ENCODE measurements around the gene CFAP77.

The CFAP77 gene

DNA sequence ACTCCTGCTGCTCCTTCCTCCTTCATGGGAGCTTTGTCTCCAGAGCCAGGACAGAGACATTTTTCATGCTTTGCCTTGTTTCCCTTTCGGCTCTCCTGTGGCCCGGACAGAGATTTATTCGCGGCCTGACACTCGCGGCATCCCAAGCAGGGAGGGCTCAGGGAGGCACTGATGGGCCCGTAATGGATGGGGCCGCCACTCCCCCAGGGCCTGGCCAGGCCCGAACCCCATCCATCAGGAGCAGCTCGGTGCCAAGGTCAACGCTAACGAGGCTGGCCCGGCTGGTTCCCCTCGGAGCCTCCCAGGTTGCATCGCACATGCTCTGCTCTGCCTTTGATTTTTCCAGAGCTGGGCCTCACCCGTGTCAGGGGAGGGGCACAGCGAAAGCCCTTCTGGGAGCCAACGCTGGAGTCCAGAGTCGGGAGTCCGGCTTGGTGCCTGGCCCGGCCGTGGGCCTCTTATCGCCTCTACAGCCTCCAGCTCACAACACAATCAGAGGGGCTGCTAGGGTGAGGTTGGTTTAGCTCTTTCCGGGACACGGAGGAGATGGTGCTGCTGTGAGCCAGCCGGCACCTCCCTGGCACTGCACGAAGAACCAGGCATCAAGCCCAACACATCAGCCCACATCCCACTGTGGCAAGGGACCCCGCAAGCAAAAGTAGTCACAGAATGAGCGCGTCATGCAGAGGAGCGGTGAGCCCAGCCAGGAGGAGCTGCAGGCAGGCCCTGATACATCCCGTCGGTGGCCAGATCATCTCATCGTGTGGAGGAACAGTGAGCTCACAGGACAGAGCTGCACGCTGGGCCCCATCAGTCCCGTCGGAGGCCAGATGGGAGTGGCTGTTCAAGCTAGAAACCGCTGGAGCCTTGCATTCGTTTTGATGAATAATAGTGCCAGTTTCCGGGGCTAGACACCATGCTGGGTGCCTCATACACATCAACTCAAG, 100.2 kb downstream of the CFAP77 start:
- H3K9me3 ChIP-seq (ENCODE audit: severe bottlenecking) = no peaks in the 10 kb centered on the region
- H3K36me3 ChIP-seq = no peaks in the 10 kb centered on the region
- peaks cover 2% of the 10 kb centered on the region for H3K27me3 ChIP-seq (ENCODE audit: insufficient read depth, low read depth, severe bottlenecking)
- no peak for DNase-seq
- no peak overlapping the region for H3K4me3 ChIP-seq (ENCODE audit: low read depth, low read length)
- no peak overlapping the region for H3K27ac ChIP-seq
- TF ChIP-seq, protein P1, sequence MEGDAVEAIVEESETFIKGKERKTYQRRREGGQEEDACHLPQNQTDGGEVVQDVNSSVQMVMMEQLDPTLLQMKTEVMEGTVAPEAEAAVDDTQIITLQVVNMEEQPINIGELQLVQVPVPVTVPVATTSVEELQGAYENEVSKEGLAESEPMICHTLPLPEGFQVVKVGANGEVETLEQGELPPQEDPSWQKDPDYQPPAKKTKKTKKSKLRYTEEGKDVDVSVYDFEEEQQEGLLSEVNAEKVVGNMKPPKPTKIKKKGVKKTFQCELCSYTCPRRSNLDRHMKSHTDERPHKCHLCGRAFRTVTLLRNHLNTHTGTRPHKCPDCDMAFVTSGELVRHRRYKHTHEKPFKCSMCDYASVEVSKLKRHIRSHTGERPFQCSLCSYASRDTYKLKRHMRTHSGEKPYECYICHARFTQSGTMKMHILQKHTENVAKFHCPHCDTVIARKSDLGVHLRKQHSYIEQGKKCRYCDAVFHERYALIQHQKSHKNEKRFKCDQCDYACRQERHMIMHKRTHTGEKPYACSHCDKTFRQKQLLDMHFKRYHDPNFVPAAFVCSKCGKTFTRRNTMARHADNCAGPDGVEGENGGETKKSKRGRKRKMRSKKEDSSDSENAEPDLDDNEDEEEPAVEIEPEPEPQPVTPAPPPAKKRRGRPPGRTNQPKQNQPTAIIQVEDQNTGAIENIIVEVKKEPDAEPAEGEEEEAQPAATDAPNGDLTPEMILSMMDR (IDR thresholded peaks at IDR 0.05; ENCODE audit: low read depth, low read length) = no peak

DNA sequence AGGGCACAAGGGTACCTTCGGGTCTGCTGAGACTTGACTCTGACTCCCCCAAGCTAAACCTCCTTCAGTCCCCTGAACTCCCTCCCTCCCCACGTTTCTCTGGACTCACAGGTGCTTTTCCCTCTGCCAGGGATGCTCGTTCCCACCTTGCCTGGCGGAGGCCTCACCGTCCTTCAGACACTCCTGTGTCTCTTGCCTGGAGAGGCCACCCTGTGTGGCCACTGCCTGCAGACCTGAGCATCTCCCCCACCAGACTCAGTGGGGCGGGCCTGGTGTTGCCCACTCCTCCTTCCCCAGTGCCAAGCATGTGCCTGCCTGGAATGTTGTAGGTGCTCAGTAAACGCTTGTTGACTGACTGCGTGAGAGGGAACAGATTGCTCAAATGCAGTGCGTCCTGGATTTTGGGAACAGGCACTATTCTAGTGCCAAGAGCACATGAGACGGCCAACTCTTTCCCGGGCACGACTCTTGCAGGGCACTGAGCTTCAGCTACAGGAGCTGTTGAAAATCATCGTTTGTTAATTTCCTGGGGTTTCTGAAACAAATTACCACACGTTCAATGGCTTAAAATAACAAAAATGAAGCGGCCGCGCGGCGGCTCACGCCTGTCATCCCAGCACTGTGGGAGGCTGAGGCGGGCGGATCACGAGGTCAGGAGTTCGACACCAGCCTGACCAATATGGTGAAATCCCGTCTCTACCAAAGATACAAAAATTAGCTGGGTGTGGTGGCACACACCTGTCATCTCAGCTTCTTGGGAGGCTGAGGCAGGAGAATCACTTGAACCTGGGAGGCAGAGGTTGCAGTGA, 101.4 kb downstream of the CFAP77 start:
- Histone ChIP-seq H3K27ac (no peak overlapping the region), H3K36me3 (no peaks in the 10 kb centered on the region), H3K9me3 (ENCODE audit: severe bottlenecking) (no peaks in the 10 kb centered on the region), H3K27me3 (ENCODE audit: insufficient read depth, low read depth, severe bottlenecking) (no peaks in the 10 kb centered on the region), H3K4me3 (ENCODE audit: low read depth, low read length) (no peak overlapping the region)
- TF ChIP-seq, protein P1 (IDR thresholded peaks at IDR 0.05; ENCODE audit: low read depth, low read length) = no peak
- DNase-seq = no peak

- no peaks in the 10 kb centered on the region for H3K36me3 ChIP-seq
- TF ChIP-seq, protein P1 (IDR thresholded peaks at IDR 0.05; ENCODE audit: low read depth, low read length) = no peak
Observed at GRCh38 chr9:132513416-132513815, 103.4 kb downstream of the CFAP77 start.

GRCh38 chr9:132514011-132514744, 104.2 kb downstream of the CFAP77 start:
- no peaks in the 10 kb centered on the region for H3K36me3 ChIP-seq
- TF ChIP-seq, protein P1 (IDR thresholded peaks at IDR 0.05; ENCODE audit: low read depth, low read length) = no peak
- H3K9me3 ChIP-seq (ENCODE audit: severe bottlenecking) = no peaks in the 10 kb centered on the region
- no peak for DNase-seq
- no peaks in the 10 kb centered on the region for H3K27me3 ChIP-seq (ENCODE audit: insufficient read depth, low read depth, severe bottlenecking)
- no peak overlapping the region for H3K4me3 ChIP-seq (ENCODE audit: low read depth, low read length)
- no peak overlapping the region for H3K27ac ChIP-seq

More at GRCh38 chr9:132513416-132513815, 103.4 kb downstream of the CFAP77 start:
- DNase-seq = no peak
- Histone ChIP-seq H3K4me3 (ENCODE audit: low read depth, low read length) (no peak overlapping the region), H3K27ac (no peak overlapping the region), H3K9me3 (ENCODE audit: severe bottlenecking) (no peaks in the 10 kb centered on the region), H3K27me3 (ENCODE audit: insufficient read depth, low read depth, severe bottlenecking) (no peaks in the 10 kb centered on the region)

DNA sequence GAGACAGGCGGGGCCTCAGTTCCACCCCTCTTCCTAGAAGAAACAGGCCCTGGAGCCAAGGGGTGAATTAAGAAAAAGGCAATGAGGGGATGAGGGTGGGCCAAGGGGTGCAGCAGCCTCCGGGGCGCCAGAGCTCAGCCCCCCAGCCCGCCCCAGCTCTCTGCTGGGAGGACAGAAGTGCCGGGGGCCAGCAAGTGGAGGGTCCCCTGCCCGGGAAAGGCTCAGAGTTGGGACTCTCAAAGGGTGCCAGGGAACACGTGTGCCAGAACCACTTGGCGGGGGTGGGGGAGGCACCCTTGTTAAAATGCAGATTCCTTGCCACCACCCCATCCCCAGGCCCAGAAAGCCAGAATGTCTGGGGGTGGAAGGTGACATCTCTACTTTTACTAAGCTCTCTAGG, 104.8 kb downstream of the CFAP77 start:
- Histone ChIP-seq H3K4me3 (ENCODE audit: low read depth, low read length) (no peak overlapping the region), H3K27ac (no peak overlapping the region), H3K9me3 (ENCODE audit: severe bottlenecking) (no peaks in the 10 kb centered on the region), H3K36me3 (no peaks in the 10 kb centered on the region), H3K27me3 (ENCODE audit: insufficient read depth, low read depth, severe bottlenecking) (no peaks in the 10 kb centered on the region)
- TF ChIP-seq, protein P1 (IDR thresholded peaks at IDR 0.05; ENCODE audit: low read depth, low read length) = no peak
- no peak for DNase-seq

Data from WERI-Rb-1 (cell line).